ENCODE data around the gene HIPK2.

- TF ChIP-seq, protein P1, sequence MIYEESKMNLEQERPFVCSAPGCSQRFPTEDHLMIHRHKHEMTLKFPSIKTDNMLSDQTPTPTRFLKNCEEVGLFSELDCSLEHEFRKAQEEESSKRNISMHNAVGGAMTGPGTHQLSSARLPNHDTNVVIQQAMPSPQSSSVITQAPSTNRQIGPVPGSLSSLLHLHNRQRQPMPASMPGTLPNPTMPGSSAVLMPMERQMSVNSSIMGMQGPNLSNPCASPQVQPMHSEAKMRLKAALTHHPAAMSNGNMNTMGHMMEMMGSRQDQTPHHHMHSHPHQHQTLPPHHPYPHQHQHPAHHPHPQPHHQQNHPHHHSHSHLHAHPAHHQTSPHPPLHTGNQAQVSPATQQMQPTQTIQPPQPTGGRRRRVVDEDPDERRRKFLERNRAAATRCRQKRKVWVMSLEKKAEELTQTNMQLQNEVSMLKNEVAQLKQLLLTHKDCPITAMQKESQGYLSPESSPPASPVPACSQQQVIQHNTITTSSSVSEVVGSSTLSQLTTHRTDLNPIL (CRISPR knock-in tag; IDR thresholded peaks at IDR 0.05; ENCODE audit: low read depth): no peak
- TF ChIP-seq TOX (CRISPR knock-in tag; IDR thresholded peaks at IDR 0.05; ENCODE audit: borderline replicate concordance) (no peak), RARB (CRISPR knock-in tag; IDR thresholded peaks at IDR 0.05) (no peak), CSDC2 (CRISPR knock-in tag; IDR thresholded peaks at IDR 0.05) (no peak), CSRNP3 (CRISPR knock-in tag; IDR thresholded peaks at IDR 0.05) (no peak)
These were observed 197.4 kb downstream of the HIPK2 start for GRCh38 chr7:139580435-139580834.
